ENCODE measurements around the gene GSE1.

GSE1 gene

GRCh38 chr16:85573696-85574641 lies 39.2 kb upstream of the GSE1 start:
- DNase-seq (ENCODE audit: low read depth in 2 of 3, low spot score in 2 of 3): no peak

- DNase-seq (ENCODE audit: low read depth in 2 of 3, low spot score in 2 of 3): no peak
Measured at GRCh38 chr16:85574672-85575475, 38.2 kb upstream of the GSE1 start.

- DNase-seq (ENCODE audit: low read depth in 2 of 3, low spot score in 2 of 3): no peak
Measured at GRCh38 chr16:85575920-85576319, 37.2 kb upstream of the GSE1 start.

- DNase-seq (ENCODE audit: low read depth in 2 of 3, low spot score in 2 of 3): no peak
Measured at GRCh38 chr16:85576944-85577343, 36.2 kb upstream of the GSE1 start.

GRCh38 chr16:85577899-85578598 lies 35.1 kb upstream of the GSE1 start:
- no peak for DNase-seq (ENCODE audit: low read depth in 2 of 3, low spot score in 2 of 3)

- DNase-seq (ENCODE audit: low read depth in 2 of 3, low spot score in 2 of 3): no peak
Measured at GRCh38 chr16:85578599-85578948, 34.5 kb upstream of the GSE1 start.

- no peak for DNase-seq (ENCODE audit: low read depth in 2 of 3, low spot score in 2 of 3)
Measured at GRCh38 chr16:85579191-85579590, 33.9 kb upstream of the GSE1 start.

GRCh38 chr16:85579923-85580580 lies 33.1 kb upstream of the GSE1 start:
- no peak for DNase-seq (ENCODE audit: low read depth in 2 of 3, low spot score in 2 of 3)

- no peak for DNase-seq (ENCODE audit: low read depth in 2 of 3, low spot score in 2 of 3)
Measured at GRCh38 chr16:85580684-85581083, 32.4 kb upstream of the GSE1 start.

- no peak for DNase-seq (ENCODE audit: low read depth in 2 of 3, low spot score in 2 of 3)
Measured at GRCh38 chr16:85582229-85582991, 30.7 kb upstream of the GSE1 start.

GRCh38 chr16:85583491-85584181 lies 29.5 kb upstream of the GSE1 start:
- no peak for DNase-seq (ENCODE audit: low read depth in 2 of 3, low spot score in 2 of 3)

GRCh38 chr16:85584267-85584666 lies 28.9 kb upstream of the GSE1 start:
- no peak for DNase-seq (ENCODE audit: low read depth in 2 of 3, low spot score in 2 of 3)

GRCh38 chr16:85584819-85585282 lies 28.3 kb upstream of the GSE1 start:
- DNase-seq (ENCODE audit: low read depth in 2 of 3, low spot score in 2 of 3): no peak

- DNase-seq (ENCODE audit: low read depth in 2 of 3, low spot score in 2 of 3): no peak
Measured at GRCh38 chr16:85585711-85586110, 27.4 kb upstream of the GSE1 start.

- DNase-seq (ENCODE audit: low read depth in 2 of 3, low spot score in 2 of 3): no peak
Measured at GRCh38 chr16:85586380-85587104, 26.6 kb upstream of the GSE1 start.

GRCh38 chr16:85587762-85588556 lies 25.2 kb upstream of the GSE1 start:
- DNase-seq (ENCODE audit: low read depth in 2 of 3, low spot score in 2 of 3): no peak

GRCh38 chr16:85588562-85589503 lies 24.3 kb upstream of the GSE1 start:
- DNase-seq (ENCODE audit: low read depth in 2 of 3, low spot score in 2 of 3): no peak

Data from activated CD8-positive, alpha-beta memory T cell treated with anti-CD3 and anti-CD28 coated beads for 48 hours (primary cell).